ENCODE results near the gene WDR37. TPM values are rescaled to one million over a fixed set of nuclear protein-coding genes. Genes with fewer than 3 reads are reported as not detected.

WDR37 gene
- total RNA-seq, 4 donors from 2014 or later, result 16.8 to 28.8 (median 22.3) TPM

GRCh38 chr10:1011696-1012095 is 44.5 kb upstream of the WDR37 start:
- Histone ChIP-seq H3K27ac (no peak overlapping the region), H3K4me3 (no peak overlapping the region), H3K4me1 (no peaks in the 10 kb centered on the region), H3K27me3 (no peaks in the 10 kb centered on the region), H3K9me3 (no peaks in the 10 kb centered on the region), H3K36me3 (peaks cover 0 to 98% (median 0%) of the 10 kb centered on the region in 3 donors)
- no peak for DNase-seq
- TF ChIP-seq POLR2A (IDR thresholded peaks at IDR 0.05) (no peak), CTCF (IDR thresholded peaks at IDR 0.05) (no peak)

GRCh38 chr10:1015688-1016087 is 40.5 kb upstream of the WDR37 start:
- H3K36me3 ChIP-seq, result peaks cover 0 to 91% (median 0%) of the 10 kb centered on the region in 3 donors
- H3K27ac ChIP-seq, result no peak overlapping the region
- H3K4me3 ChIP-seq, result no peak overlapping the region
- DNase-seq, result no peak
- H3K4me1 ChIP-seq, result no peaks in the 10 kb centered on the region
- H3K27me3 ChIP-seq, result no peaks in the 10 kb centered on the region
- no peak for TF ChIP-seq CTCF (IDR thresholded peaks at IDR 0.05)
- no peak for TF ChIP-seq POLR2A (IDR thresholded peaks at IDR 0.05)
- no peaks in the 10 kb centered on the region for H3K9me3 ChIP-seq

- H3K9me3 ChIP-seq, result no peaks in the 10 kb centered on the region
- DNase-seq, result no peak
- no peaks in the 10 kb centered on the region for H3K4me1 ChIP-seq
- no peak for TF ChIP-seq CTCF (IDR thresholded peaks at IDR 0.05)
- no peak for TF ChIP-seq POLR2A (IDR thresholded peaks at IDR 0.05)
- no peaks in the 10 kb centered on the region for H3K27me3 ChIP-seq
- no peak overlapping the region for H3K4me3 ChIP-seq
- peaks cover 0 to 54% (median 0%) of the 10 kb centered on the region in 3 donors for H3K36me3 ChIP-seq
- H3K27ac ChIP-seq, result no peak overlapping the region
Observed at GRCh38 chr10:1019362-1019761, 36.8 kb upstream of the WDR37 start.

GRCh38 chr10:1020460-1020859 is 35.7 kb upstream of the WDR37 start:
- H3K36me3 ChIP-seq, result peaks cover 0 to 46% (median 0%) of the 10 kb centered on the region in 3 donors
- H3K4me1 ChIP-seq, result no peaks in the 10 kb centered on the region
- TF ChIP-seq CTCF (IDR thresholded peaks at IDR 0.05), result no peak
- TF ChIP-seq POLR2A (IDR thresholded peaks at IDR 0.05), result no peak
- H3K4me3 ChIP-seq, result no peak overlapping the region
- H3K27me3 ChIP-seq, result no peaks in the 10 kb centered on the region
- H3K27ac ChIP-seq, result no peak overlapping the region
- DNase-seq, result no peak
- H3K9me3 ChIP-seq, result no peaks in the 10 kb centered on the region

- Histone ChIP-seq H3K4me1 (no peaks in the 10 kb centered on the region), H3K4me3 (no peak overlapping the region), H3K36me3 (peaks cover 0 to 41% (median 0%) of the 10 kb centered on the region in 3 donors), H3K27me3 (no peaks in the 10 kb centered on the region), H3K9me3 (no peaks in the 10 kb centered on the region), H3K27ac (no peak overlapping the region)
- TF ChIP-seq POLR2A (IDR thresholded peaks at IDR 0.05), result no peak
- no peak for TF ChIP-seq CTCF (IDR thresholded peaks at IDR 0.05)
- DNase-seq, result no peak
Observed at GRCh38 chr10:1020958-1021357, 35.2 kb upstream of the WDR37 start.

- TF ChIP-seq POLR2A (IDR thresholded peaks at IDR 0.05) (no peak), CTCF (IDR thresholded peaks at IDR 0.05) (no peak)
- H3K4me3 ChIP-seq, result no peak overlapping the region
Observed at GRCh38 chr10:1022413-1022812, 33.8 kb upstream of the WDR37 start.

More at GRCh38 chr10:1022413-1022812, 33.8 kb upstream of the WDR37 start:
- DNase-seq, result no peak
- Histone ChIP-seq H3K36me3 (peaks cover 0 to 26% (median 0%) of the 10 kb centered on the region in 3 donors), H3K27ac (no peak overlapping the region), H3K27me3 (no peaks in the 10 kb centered on the region), H3K9me3 (no peaks in the 10 kb centered on the region), H3K4me1 (no peaks in the 10 kb centered on the region)
